Liver (tissue), 2 donors: ENCODE measurements around the gene KIF23.

Experiments
- CTCF ChIP-seq: fragments of 150-350 bp; IDR thresholded peaks from 2 replicates; pipeline ENCODE4 v1.5.1; 2017; ENCODE audit warnings: improper control_type of control experiment, low read depth, low read length; ENCODE audit not compliant: missing input control
- TF ChIP-seq, protein P1 (sequence below): IDR thresholded peaks from 2 replicates; pipeline ENCODE4 v1.6.1; 2016; ENCODE audit warnings: antibody characterized with exemption
- donor health status: healthy.

- peak; percentile 71 for TF ChIP-seq CTCF
- TF ChIP-seq, protein P1, sequence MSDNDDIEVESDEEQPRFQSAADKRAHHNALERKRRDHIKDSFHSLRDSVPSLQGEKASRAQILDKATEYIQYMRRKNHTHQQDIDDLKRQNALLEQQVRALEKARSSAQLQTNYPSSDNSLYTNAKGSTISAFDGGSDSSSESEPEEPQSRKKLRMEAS = no peak
Observed at GRCh38 chr15:69478259-69478781, 64.2 kb downstream of the KIF23 start.
